ENCODE results near the gene FBXO45. TPM values are rescaled to one million over a fixed set of nuclear protein-coding genes. Genes with fewer than 3 reads are reported as not detected.

The FBXO45 gene
- total and polyA plus RNA-seq, 2 of the 4 experiments (the other 2 are of a cell fraction) = 3.8 to 5.0 TPM

DNA sequence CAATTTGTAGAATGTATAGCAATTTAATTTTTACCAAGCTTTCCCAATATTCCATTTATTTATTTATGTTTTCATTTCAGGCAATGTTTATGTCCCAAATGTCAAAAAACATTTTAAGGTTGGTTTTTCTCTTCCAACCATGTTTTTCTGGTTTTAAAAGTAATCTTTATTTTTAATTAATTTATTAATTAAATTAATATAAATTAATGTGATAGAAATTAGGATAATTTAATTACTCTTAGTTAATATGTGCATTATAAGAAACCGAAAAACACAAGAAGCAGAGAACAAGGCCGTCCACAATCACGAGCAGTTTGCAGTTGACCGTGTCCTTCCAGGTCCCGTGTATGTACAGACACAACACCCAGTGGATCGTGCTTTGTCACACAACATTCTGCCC lies 34.2 kb downstream of the FBXO45 start:
- H3K18ac ChIP-seq (ENCODE audit: low read depth, low read length) = no peak overlapping the region
- dilution Hi-C loops (cut with HindIII; ENCODE audit: low sequenced_read_pairs, unreplicated experiment) (no loop called here), in situ Hi-C loops (cut with MboI; ENCODE audit: low sequenced_read_pairs) (loop anchor here (25.0 kb wide), 1 partner anchor 360 kb away; the partner anchor contains the start of gene PIGZ), intact Hi-C loops (cut with micrococcal nuclease) (loop anchor here (10.0 kb wide), 1 partner anchor 342 kb away; the partner anchor contains the start of gene NCBP2)
- no peak overlapping the region for H4K91ac ChIP-seq (ENCODE audit: insufficient read depth, low read depth, low read length)
- H3K4ac ChIP-seq (ENCODE audit: low read depth, low read length) = no peak overlapping the region
- no peaks in the 10 kb centered on the region for H4K20me1 ChIP-seq (ENCODE audit: insufficient read depth, low read length)
- no peak overlapping the region for H2BK120ac ChIP-seq (ENCODE audit: low read depth, low read length)
- H4K8ac ChIP-seq (ENCODE audit: low read depth in 2 of 2, low read length in 2 of 2) = no peak overlapping the region
- H3K27me3 ChIP-seq (ENCODE audit: control insufficient read depth, insufficient read depth, low read length) = peaks cover 16% of the 10 kb centered on the region
- no peaks in the 10 kb centered on the region for H3K9me3 ChIP-seq (ENCODE audit: control insufficient read depth, insufficient read depth, low read length)
- no peak overlapping the region for H3K56ac ChIP-seq (ENCODE audit: extremely low read depth, insufficient read depth, low read length)
- H3K4me2 ChIP-seq (ENCODE audit: low read depth, low read length) = no peak overlapping the region
- no peak overlapping the region for H3K27ac ChIP-seq (ENCODE audit: insufficient read depth, low read length)
- H3K23ac ChIP-seq (ENCODE audit: low read depth, low read length) = no peak overlapping the region
- no peaks in the 10 kb centered on the region for H3K79me1 ChIP-seq (ENCODE audit: low read depth in 1 of 2, low read length in 2 of 2)
- H2AK5ac ChIP-seq (ENCODE audit: low read depth, low read length) = no peak overlapping the region
- H2BK20ac ChIP-seq (ENCODE audit: low read depth, low read length) = no peak overlapping the region
- TF ChIP-seq FOS (IDR thresholded peaks at IDR 0.05; ENCODE audit: low read depth, low read length) (no peak), CTCF (conservative IDR thresholded peaks at IDR 0.05; ENCODE audit: low read depth, low read length) (no peak), NFE2L2 (IDR thresholded peaks at IDR 0.05; ENCODE audit: low read depth, low read length) (no peak), RCOR1 (IDR thresholded peaks at IDR 0.05; ENCODE audit: insufficient replicate concordance, low read length) (no peak), CHD1 (IDR thresholded peaks at IDR 0.05; ENCODE audit: low read depth, low read length) (no peak), BHLHE40 (IDR thresholded peaks at IDR 0.05; ENCODE audit: low read depth, low read length) (no peak), USF2 (IDR thresholded peaks at IDR 0.05; ENCODE audit: low read depth, low read length) (no peak), MAFK (IDR thresholded peaks at IDR 0.05; ENCODE audit: low read depth, low read length) (no peak), RAD21 (IDR thresholded peaks at IDR 0.05; ENCODE audit: low read length) (no peak), CEBPB (IDR thresholded peaks at IDR 0.05; ENCODE audit: low read depth, low read length) (no peak), ELK1 (IDR thresholded peaks at IDR 0.05; ENCODE audit: borderline replicate concordance, low read depth, low read length) (no peak)
- H3K14ac ChIP-seq (replicated peaks; ENCODE audit: low read depth, low read length) = no peak overlapping the region
- CTCF ChIA-PET = interaction anchor here (0.6 kb wide), 1 partner anchor 100 kb away, joined by 3 read pairs; no protein-coding TSS in a partner anchor
- ATAC-seq (ENCODE audit: low read depth) (no peak), DNase-seq (no peak)
- H3K4me1 ChIP-seq (ENCODE audit: control insufficient read depth, insufficient read depth, low read length) = no peaks in the 10 kb centered on the region
- no peak overlapping the region for H2AK9ac ChIP-seq (replicated peaks; ENCODE audit: low read depth, low read length, poor library complexity)
- no peaks in the 10 kb centered on the region for H3K36me3 ChIP-seq (ENCODE audit: control insufficient read depth, insufficient read depth, low read length)
- POLR2A ChIA-PET (ENCODE audit: unreplicated experiment) = interaction anchor here (0.7 kb wide), 1 partner anchor 58 kb away, joined by 5 read pairs; no protein-coding TSS in a partner anchor
- H2BK15ac ChIP-seq (ENCODE audit: low read depth, low read length) = no peak overlapping the region
- no peak overlapping the region for H3K4me3 ChIP-seq (ENCODE audit: insufficient read depth, low read depth, low read length)
- H4K5ac ChIP-seq (ENCODE audit: low read depth, low read length) = no peak overlapping the region
- no peak overlapping the region for H2BK5ac ChIP-seq (ENCODE audit: low read depth, low read length, poor library complexity, severe bottlenecking)
- 100% methylated on average over 1 of the region's 6 CpGs; no CpG with 5 or more reads in 1 of the 2 experiments for WGBS, 2 experiments (ENCODE audit: extremely low coverage in 2 of 2, insufficient read length in 1 of 2)
- H3K9me1 ChIP-seq (ENCODE audit: insufficient read depth, low read length) = no peaks in the 10 kb centered on the region
- BruUV-seq (replicated peaks) = no TSS peak
- no peak overlapping the region for H2AFZ ChIP-seq (replicated peaks; ENCODE audit: low read length, poor library complexity)
- no peak overlapping the region for H3K9ac ChIP-seq (ENCODE audit: low read depth, low read length)
